Testis (tissue), 2 donors: ENCODE data around the gene SMARCB1.

Experiments
- POLR2A ChIP-seq: fragments of 450-650 bp; IDR thresholded peaks from one replicate; pipeline ENCODE4 v1.6.1; 2017; ENCODE audit warnings: antibody characterized with exemption, mild to moderate bottlenecking, moderate library complexity
- TF ChIP-seq, protein P1 (sequence below), 3 experiments: fragments of 450-650 bp in 2 of 3; fragments of 200-600 bp in 1 of 3; sonication (generic) in 1 of 3; IDR thresholded peaks; one replicate each; pipeline ENCODE4 v1.5.1; 2016 to 2019; ENCODE audit warnings: antibody characterized with exemption in 3 of 3, mild to moderate bottlenecking in 2 of 3, moderate library complexity in 1 of 3

DNA sequence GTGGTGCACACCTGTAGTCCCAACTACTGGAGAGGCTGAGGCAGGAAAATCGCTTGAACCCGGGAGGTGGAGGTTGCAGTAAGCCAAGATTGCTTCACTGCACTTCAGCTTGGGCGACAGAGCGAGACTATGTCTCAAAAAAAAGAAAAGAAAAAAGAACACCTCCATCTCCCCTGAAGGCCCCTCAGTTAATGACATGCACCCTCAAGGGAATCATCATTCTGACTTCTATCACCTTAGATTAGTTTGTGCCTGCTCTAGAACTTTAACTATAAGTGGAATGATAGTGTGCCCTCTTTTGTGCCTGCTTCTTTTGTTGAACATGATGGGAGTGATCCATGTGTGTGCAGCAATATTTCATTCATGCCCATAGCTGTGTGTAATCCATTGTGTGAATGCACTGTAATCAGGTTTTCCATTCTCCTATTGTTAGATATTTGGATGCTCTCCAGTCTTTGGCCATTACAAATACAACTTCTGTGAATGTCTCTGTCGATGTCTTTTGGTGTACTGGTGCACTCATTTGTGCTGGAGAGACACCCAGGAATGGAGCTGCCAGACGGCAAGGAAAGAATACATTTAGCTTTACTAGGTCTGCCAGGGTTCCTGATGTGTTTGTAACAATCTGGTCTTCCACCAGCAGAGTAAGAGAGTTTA, 31.7 kb upstream of the SMARCB1 start:
- no peak for TF ChIP-seq POLR2A
- TF ChIP-seq, protein P1, sequence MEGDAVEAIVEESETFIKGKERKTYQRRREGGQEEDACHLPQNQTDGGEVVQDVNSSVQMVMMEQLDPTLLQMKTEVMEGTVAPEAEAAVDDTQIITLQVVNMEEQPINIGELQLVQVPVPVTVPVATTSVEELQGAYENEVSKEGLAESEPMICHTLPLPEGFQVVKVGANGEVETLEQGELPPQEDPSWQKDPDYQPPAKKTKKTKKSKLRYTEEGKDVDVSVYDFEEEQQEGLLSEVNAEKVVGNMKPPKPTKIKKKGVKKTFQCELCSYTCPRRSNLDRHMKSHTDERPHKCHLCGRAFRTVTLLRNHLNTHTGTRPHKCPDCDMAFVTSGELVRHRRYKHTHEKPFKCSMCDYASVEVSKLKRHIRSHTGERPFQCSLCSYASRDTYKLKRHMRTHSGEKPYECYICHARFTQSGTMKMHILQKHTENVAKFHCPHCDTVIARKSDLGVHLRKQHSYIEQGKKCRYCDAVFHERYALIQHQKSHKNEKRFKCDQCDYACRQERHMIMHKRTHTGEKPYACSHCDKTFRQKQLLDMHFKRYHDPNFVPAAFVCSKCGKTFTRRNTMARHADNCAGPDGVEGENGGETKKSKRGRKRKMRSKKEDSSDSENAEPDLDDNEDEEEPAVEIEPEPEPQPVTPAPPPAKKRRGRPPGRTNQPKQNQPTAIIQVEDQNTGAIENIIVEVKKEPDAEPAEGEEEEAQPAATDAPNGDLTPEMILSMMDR (IDR thresholded peaks at IDR 0.05) = no peak
